IMR-90 (cell line): ENCODE measurements around the gene KCNH5. TPM values are rescaled to one million over a fixed set of nuclear protein-coding genes. Genes with fewer than 3 reads are reported as not detected.

ENCODE experiments used
- ATAC-seq: fragments of 200-7000 bp; cut with Tn5 transposase; 2 replicates; pipeline ENCODE4 v1.9.1; 2020; ENCODE audit warnings: low read depth, mild to moderate bottlenecking, moderate library complexity
- BruUV-seq: library from RNA; stranded (reverse); fragments of 400-500 nt; replicated peaks from 2 replicates; lab custom pipeline; 2021; lab: Mats Ljungman, UMichigan
- CTCF ChIA-PET: fragments of 300-600 bp; formaldehyde crosslinking; extraction: SDS; loops from one replicate; lab custom pipeline; 2021; ENCODE audit warnings: antibody characterized with exemption; lab: Yijun Ruan, JAX
- POLR2A ChIA-PET: fragments of 300-600 bp; sonication (Branson Sonifier 250); formaldehyde crosslinking; loops from one replicate; lab custom pipeline; 2022; ENCODE audit warnings: antibody characterized with exemption; ENCODE audit not compliant: unreplicated experiment; lab: Charles Lee
- DNase-seq: peaks from one replicate; pipeline ENCODE4 v3.0.0; 2013
- H2AFZ ChIP-seq: replicated peaks from 2 replicates; pipeline ENCODE3; 2013; ENCODE audit warnings: low read length, mild to moderate bottlenecking; ENCODE audit not compliant: poor library complexity
- H2AK5ac ChIP-seq: 2 replicates; pipeline ENCODE4 v1.6.1; 2013; ENCODE audit warnings: low read depth, low read length, inconsistent platforms
- H2AK9ac ChIP-seq: replicated peaks from 2 replicates; pipeline ENCODE3; 2013; ENCODE audit warnings: mild to moderate bottlenecking, low read depth, low read length, moderate library complexity; ENCODE audit not compliant: poor library complexity
- H2BK120ac ChIP-seq: 2 replicates; pipeline ENCODE4 v1.6.1; 2013; ENCODE audit warnings: low read depth, low read length, inconsistent platforms
- H2BK15ac ChIP-seq: 3 replicates; pipeline ENCODE4 v1.6.1; 2013; ENCODE audit warnings: low read depth, low read length, inconsistent platforms
- H2BK20ac ChIP-seq: 2 replicates; pipeline ENCODE4 v1.6.1; 2013; ENCODE audit warnings: low read depth, mild to moderate bottlenecking, inconsistent platforms, low read length, moderate library complexity
- H2BK5ac ChIP-seq: 2 replicates; pipeline ENCODE4 v1.6.1; 2013; ENCODE audit warnings: mild to moderate bottlenecking, low read depth, low read length, inconsistent platforms; ENCODE audit not compliant: poor library complexity, severe bottlenecking
- H3K14ac ChIP-seq: replicated peaks from 2 replicates; pipeline ENCODE4 v1.6.1; 2013; ENCODE audit warnings: low read depth, low read length, inconsistent platforms
- H3K18ac ChIP-seq: 2 replicates; pipeline ENCODE4 v1.6.1; 2013; ENCODE audit warnings: low read depth, low read length, control low read depth
- H3K23ac ChIP-seq: 2 replicates; pipeline ENCODE4 v1.6.1; 2013; ENCODE audit warnings: low read depth, low read length, inconsistent platforms
- H3K27ac ChIP-seq: 2 replicates; pipeline ENCODE4 v1.5.1; 2013; ENCODE audit warnings: mild to moderate bottlenecking, control low read depth, low read length; ENCODE audit not compliant: insufficient read depth
- H3K27me3 ChIP-seq: 2 replicates; pipeline ENCODE4 v1.6.1; 2013; ENCODE audit warnings: low read length; ENCODE audit not compliant: control insufficient read depth, insufficient read depth
- H3K36me3 ChIP-seq: 2 replicates; pipeline ENCODE4 v1.6.1; 2013; ENCODE audit warnings: low read length, mixed read lengths; ENCODE audit not compliant: control insufficient read depth, insufficient read depth
- H3K4ac ChIP-seq: 2 replicates; pipeline ENCODE4 v1.6.1; 2013; ENCODE audit warnings: low read depth, low read length, inconsistent platforms
- H3K4me1 ChIP-seq: 2 replicates; pipeline ENCODE4 v1.6.1; 2013; ENCODE audit warnings: low read length, mixed read lengths; ENCODE audit not compliant: control insufficient read depth, insufficient read depth
- H3K4me2 ChIP-seq: 2 replicates; pipeline ENCODE4 v1.6.1; 2013; ENCODE audit warnings: low read depth, mild to moderate bottlenecking, control low read depth, low read length, moderate library complexity
- H3K4me3 ChIP-seq: 2 replicates; pipeline ENCODE4 v1.5.1; 2013; ENCODE audit warnings: low read depth, mild to moderate bottlenecking, control low read depth, low read length, moderate library complexity; ENCODE audit not compliant: insufficient read depth
- H3K56ac ChIP-seq: 2 replicates; pipeline ENCODE4 v1.6.1; 2013; ENCODE audit warnings: low read length, inconsistent platforms; ENCODE audit not compliant: insufficient read depth; ENCODE audit errors: extremely low read depth
- H3K79me1 ChIP-seq, 2 experiments: 2 replicates each; pipeline ENCODE4 v1.6.1; 2013; ENCODE audit warnings: low read length in 2 of 2, inconsistent platforms in 1 of 2, low read depth in 1 of 2
- H3K9ac ChIP-seq: 2 replicates; pipeline ENCODE4 v1.6.1; 2013; ENCODE audit warnings: low read depth, low read length, control low read depth
- H3K9me1 ChIP-seq: 2 replicates; pipeline ENCODE4 v1.6.1; 2013; ENCODE audit warnings: low read length, inconsistent platforms; ENCODE audit not compliant: insufficient read depth
- H3K9me3 ChIP-seq: 2 replicates; pipeline ENCODE4 v1.6.1; 2013; ENCODE audit warnings: low read length; ENCODE audit not compliant: control insufficient read depth, insufficient read depth
- H4K20me1 ChIP-seq: 2 replicates; pipeline ENCODE4 v1.6.1; 2013; ENCODE audit warnings: low read length, inconsistent platforms; ENCODE audit not compliant: insufficient read depth
- H4K5ac ChIP-seq: 2 replicates; pipeline ENCODE4 v1.6.1; 2013; ENCODE audit warnings: mild to moderate bottlenecking, low read depth, low read length, control low read depth
- H4K8ac ChIP-seq, 2 experiments: 2 replicates each; pipeline ENCODE4 v1.6.1; 2013; ENCODE audit warnings: low read depth in 2 of 2, low read length in 2 of 2, control low read depth in 1 of 2, inconsistent platforms in 1 of 2
- H4K91ac ChIP-seq: 2 replicates; pipeline ENCODE4 v1.6.1; 2013; ENCODE audit warnings: low read depth, low read length, inconsistent platforms; ENCODE audit not compliant: insufficient read depth
- BHLHE40 ChIP-seq: fragments of 150-350 bp; IDR thresholded peaks from 2 replicates; pipeline ENCODE4 v1.6.1; 2016; ENCODE audit warnings: mild to moderate bottlenecking, low read depth, low read length
- CTCF ChIP-seq: conservative IDR thresholded peaks from 2 replicates; pipeline ENCODE4 v1.5.1; 2012; ENCODE audit warnings: mild to moderate bottlenecking, low read depth, low read length, improper control_type of control experiment
- ELK1 ChIP-seq: fragments of 150-350 bp; IDR thresholded peaks from 2 replicates; pipeline ENCODE4 v1.6.1; 2016; ENCODE audit warnings: low read depth, mild to moderate bottlenecking, low read length, moderate library complexity, borderline replicate concordance
- FOS ChIP-seq: fragments of 150-350 bp; IDR thresholded peaks from 2 replicates; pipeline ENCODE4 v1.6.1; 2016; ENCODE audit warnings: low read depth, low read length
- MAFK ChIP-seq: IDR thresholded peaks from 2 replicates; pipeline ENCODE4 v1.6.1; 2012; ENCODE audit warnings: low read depth, low read length, improper control_type of control experiment
- MAZ ChIP-seq: IDR thresholded peaks from 2 replicates; pipeline ENCODE4 v1.6.1; 2012; ENCODE audit warnings: low read depth, mild to moderate bottlenecking, low read length, improper control_type of control experiment, moderate library complexity, borderline replicate concordance
- NFE2L2 ChIP-seq: fragments of 150-350 bp; IDR thresholded peaks from 2 replicates; pipeline ENCODE4 v1.6.1; 2016; ENCODE audit warnings: low read depth, mild to moderate bottlenecking, low read length
- RCOR1 ChIP-seq: IDR thresholded peaks from 2 replicates; pipeline ENCODE4 v1.6.1; 2012; ENCODE audit warnings: mild to moderate bottlenecking, low read length, improper control_type of control experiment; ENCODE audit not compliant: insufficient replicate concordance
- RFX5 ChIP-seq: IDR thresholded peaks from 2 replicates; pipeline ENCODE4 v1.8.0; 2012; ENCODE audit warnings: low read depth, mild to moderate bottlenecking, low read length, moderate library complexity
- SMC3 ChIP-seq: fragments of 150-350 bp; IDR thresholded peaks from 2 replicates; pipeline ENCODE4 v1.6.1; 2016; ENCODE audit warnings: low read depth, mild to moderate bottlenecking, antibody characterized with exemption, low read length, moderate library complexity
- WGBS, 2 experiments: methylation state at CpG; one replicate each; pipeline versions ENCODE4 v1.1.5 to v1.1.7; 2013; ENCODE audit warnings: missing lambda C conversion rate in 2 of 2; ENCODE audit not compliant: insufficient read length in 1 of 2; ENCODE audit errors: extremely low coverage in 2 of 2; 5-methylcytosine and 5-hydroxymethylcytosine counted together
- dilution Hi-C: fragments of 300-500 bp; cut with HindIII; formaldehyde crosslinking; loops from one replicate; pipeline ENCODE4 v1.14.3; 2018; ENCODE audit warnings: low sequenced_read_pairs; ENCODE audit not compliant: unreplicated experiment
- in situ Hi-C: fragments of 300-500 bp; cut with MboI; formaldehyde crosslinking; loops from 3 replicates; pipeline ENCODE4 v1.14.3; 2019; ENCODE audit warnings: low sequenced_read_pairs, inconsistent platforms, mixed read lengths
- intact Hi-C: fragments of 100-400 bp; cut with micrococcal nuclease; formaldehyde crosslinking; loops from 2 replicates; pipeline ENCODE4 v1.10.0; 2022
- polyA plus RNA-seq, 3 experiments: library from polyadenylated mRNA; depleted of rRNA; stranded (reverse); fragments of >200 nt; gene quantifications; 2 replicates each; pipeline ENCODE4 v1.2.3, GENCODE V29; 2012; ENCODE audit warnings: low replicate concordance in 1 of 3
- total RNA-seq: library from RNA; depleted of rRNA; stranded (reverse); fragments of >200 nt; gene quantifications from 2 replicates; pipeline ENCODE4 v1.2.3, GENCODE V29; 2012
- TF ChIP-seq, protein P1 (sequence below): fragments of 150-350 bp; IDR thresholded peaks from 2 replicates; pipeline ENCODE4 v1.6.1; 2017; ENCODE audit warnings: mild to moderate bottlenecking, antibody characterized with exemption, low read length, low read depth

Gene KCNH5
- total and polyA plus RNA-seq, 2 of the 4 experiments (the other 2 are of a cell fraction) = under 0.01 to 0.03 TPM

DNA sequence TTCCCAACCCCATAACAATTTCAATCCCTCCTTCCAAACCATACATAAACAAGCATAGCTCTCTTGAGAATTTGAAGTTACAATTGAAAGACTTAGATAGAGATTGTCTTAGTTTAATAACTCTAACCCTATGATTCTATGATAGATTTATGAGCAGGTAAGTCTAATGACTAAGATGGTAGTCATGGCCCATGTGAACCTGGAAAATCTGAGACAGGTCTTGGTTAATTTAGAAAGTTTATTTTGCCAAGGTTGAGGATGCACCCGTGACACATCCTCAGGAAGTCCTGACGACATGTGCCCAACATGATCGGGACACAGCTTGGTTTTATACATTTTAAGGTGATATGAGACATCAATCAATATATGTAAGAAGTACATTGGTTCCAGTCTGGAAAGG lies 248.8 kb downstream of the KCNH5 start:
- DNase-seq (no peak), ATAC-seq (no peak)
- BruUV-seq = no TSS peak
- H3K9ac ChIP-seq = no peak overlapping the region
- ChIA-PET CTCF (no interaction called here), POLR2A (no interaction called here)
- no peak overlapping the region for H3K14ac ChIP-seq
- no peak overlapping the region for H2BK20ac ChIP-seq
- H3K4me3 ChIP-seq = no peak overlapping the region
- no peak overlapping the region for H3K56ac ChIP-seq
- no CpG with 5 or more reads among the region's 3 CpGs for WGBS, 2 experiments
- no peaks in the 10 kb centered on the region for H4K20me1 ChIP-seq
- no peaks in the 10 kb centered on the region for H3K79me1 ChIP-seq
- H3K36me3 ChIP-seq = no peaks in the 10 kb centered on the region
- H2AK9ac ChIP-seq = no peak overlapping the region
- intact Hi-C loops = no loop called here
- no peak overlapping the region for H3K23ac ChIP-seq
- H2AK5ac ChIP-seq = no peak overlapping the region
- H2AFZ ChIP-seq = no peak overlapping the region
- no peaks in the 10 kb centered on the region for H3K27me3 ChIP-seq
- H3K27ac ChIP-seq = no peak overlapping the region
- H4K8ac ChIP-seq = no peak overlapping the region
- H4K91ac ChIP-seq = no peak overlapping the region
- TF ChIP-seq SMC3 (no peak), CTCF (no peak), RFX5 (no peak), MAFK (no peak), RCOR1 (no peak), FOS (no peak), NFE2L2 (no peak), BHLHE40 (no peak), MAZ (no peak), ELK1 (no peak)
- TF ChIP-seq, protein P1, sequence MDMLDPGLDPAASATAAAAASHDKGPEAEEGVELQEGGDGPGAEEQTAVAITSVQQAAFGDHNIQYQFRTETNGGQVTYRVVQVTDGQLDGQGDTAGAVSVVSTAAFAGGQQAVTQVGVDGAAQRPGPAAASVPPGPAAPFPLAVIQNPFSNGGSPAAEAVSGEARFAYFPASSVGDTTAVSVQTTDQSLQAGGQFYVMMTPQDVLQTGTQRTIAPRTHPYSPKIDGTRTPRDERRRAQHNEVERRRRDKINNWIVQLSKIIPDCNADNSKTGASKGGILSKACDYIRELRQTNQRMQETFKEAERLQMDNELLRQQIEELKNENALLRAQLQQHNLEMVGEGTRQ = no peak
- H3K9me1 ChIP-seq = no peaks in the 10 kb centered on the region
- no peaks in the 10 kb centered on the region for H3K4me1 ChIP-seq
- no peak overlapping the region for H3K18ac ChIP-seq
- in situ Hi-C loops = no loop called here
- H2BK5ac ChIP-seq = no peak overlapping the region
- no peaks in the 10 kb centered on the region for H3K9me3 ChIP-seq
- H3K4ac ChIP-seq = no peak overlapping the region
- H3K4me2 ChIP-seq = no peak overlapping the region
- no peak overlapping the region for H2BK120ac ChIP-seq
- dilution Hi-C loops = no loop called here
- H4K5ac ChIP-seq = no peak overlapping the region
- no peak overlapping the region for H2BK15ac ChIP-seq
